SH-SY5Y (cell line): ENCODE results near the gene GJA5.

Experiments used
- GATA2 ChIP-seq: IDR thresholded peaks from 2 replicates; pipeline ENCODE4 v1.6.1; 2011; ENCODE audit warnings: mild to moderate bottlenecking, low read depth, low read length
- GATA3 ChIP-seq: IDR thresholded peaks from 2 replicates; pipeline ENCODE4 v1.6.1; 2011; ENCODE audit warnings: low read depth, mild to moderate bottlenecking, low read length, moderate library complexity

- TF ChIP-seq GATA3 (no peak), GATA2 (no peak)
Measured at GRCh38 chr1:147773215-147773715, 12.9 kb upstream of the GJA5 start.
